Measurements from ENCODE around the gene SHC2. TPM values are rescaled to one million over a fixed set of nuclear protein-coding genes. Genes with fewer than 3 reads are reported as not detected.
A peak's percentile ranks its signal among the peaks of the same experiment; 100 is the strongest.

Gene SHC2
- 0.58 and 1.1 TPM in 2 replicates for total RNA-seq (2014; rRNA removed; shearing (Covaris generic))
- polyA plus RNA-seq (2014; cell fraction: nucleus; rRNA removed), result 0.30 and 1.6 TPM in 2 replicates

GRCh38 chr19:460877-461720 lies at the start of gene SHC2:
SHC2 (minus strand) TSS chr19:461033; CDS start chr19:460996, 37 bp downstream.
- no peak for DNase-seq (ENCODE audit: extremely low read depth, low read depth)

- no peak for DNase-seq (ENCODE audit: extremely low read depth, low read depth)
Observed at GRCh38 chr19:508204-509150, 47.6 kb upstream of the SHC2 start.

DNA sequence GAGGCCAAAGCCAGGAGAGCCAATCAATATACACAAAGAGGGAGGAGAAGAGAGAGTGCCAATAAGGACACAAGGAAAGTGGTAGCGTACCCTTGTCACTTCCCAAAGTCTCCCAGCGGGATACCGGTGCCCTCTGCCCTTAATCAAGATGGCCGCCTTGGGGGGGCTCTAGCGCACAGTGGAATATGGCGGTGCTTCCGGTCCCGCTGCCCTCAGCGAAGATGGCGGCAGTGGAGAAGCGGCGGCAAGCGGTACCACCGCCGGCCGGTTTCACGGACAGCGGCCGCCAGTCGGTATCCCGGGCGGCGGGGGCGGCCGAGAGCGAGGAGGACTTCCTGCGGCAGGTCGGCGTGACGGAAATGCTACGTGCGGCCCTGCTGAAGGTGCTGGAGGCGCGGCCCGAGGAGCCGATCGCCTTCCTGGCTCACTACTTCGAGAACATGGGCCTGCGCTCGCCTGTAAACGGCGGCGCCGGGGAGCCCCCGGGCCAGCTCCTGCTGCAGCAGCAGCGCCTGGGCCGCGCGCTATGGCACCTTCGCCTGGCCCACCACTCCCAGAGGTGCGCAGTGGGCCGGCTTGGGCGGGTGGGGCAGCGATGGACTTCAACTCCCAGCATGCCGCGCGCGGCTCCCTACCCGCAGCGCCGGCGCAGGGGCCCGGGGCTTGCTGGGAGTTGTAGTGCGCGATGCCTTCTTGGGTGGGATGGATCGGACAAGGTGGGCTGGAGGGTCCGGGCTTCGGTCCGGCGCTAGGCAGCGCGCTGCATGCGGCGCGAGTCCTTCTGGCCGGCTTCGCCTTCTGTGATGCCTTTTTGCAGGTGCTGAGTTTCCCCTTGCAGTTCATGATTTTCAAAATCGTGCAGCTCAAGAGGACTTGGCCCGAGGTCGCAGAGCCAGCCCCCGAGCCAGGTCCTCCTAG lies 46.7 kb upstream of the SHC2 start, which contains the start of gene TPGS1:
TPGS1 (plus strand) TSS at position 212 of the 918 bp plus-strand sequence; CDS start at position 222, 10 bp downstream.
- peak; percentile 54 for DNase-seq (ENCODE audit: extremely low read depth, low read depth)

DNA sequence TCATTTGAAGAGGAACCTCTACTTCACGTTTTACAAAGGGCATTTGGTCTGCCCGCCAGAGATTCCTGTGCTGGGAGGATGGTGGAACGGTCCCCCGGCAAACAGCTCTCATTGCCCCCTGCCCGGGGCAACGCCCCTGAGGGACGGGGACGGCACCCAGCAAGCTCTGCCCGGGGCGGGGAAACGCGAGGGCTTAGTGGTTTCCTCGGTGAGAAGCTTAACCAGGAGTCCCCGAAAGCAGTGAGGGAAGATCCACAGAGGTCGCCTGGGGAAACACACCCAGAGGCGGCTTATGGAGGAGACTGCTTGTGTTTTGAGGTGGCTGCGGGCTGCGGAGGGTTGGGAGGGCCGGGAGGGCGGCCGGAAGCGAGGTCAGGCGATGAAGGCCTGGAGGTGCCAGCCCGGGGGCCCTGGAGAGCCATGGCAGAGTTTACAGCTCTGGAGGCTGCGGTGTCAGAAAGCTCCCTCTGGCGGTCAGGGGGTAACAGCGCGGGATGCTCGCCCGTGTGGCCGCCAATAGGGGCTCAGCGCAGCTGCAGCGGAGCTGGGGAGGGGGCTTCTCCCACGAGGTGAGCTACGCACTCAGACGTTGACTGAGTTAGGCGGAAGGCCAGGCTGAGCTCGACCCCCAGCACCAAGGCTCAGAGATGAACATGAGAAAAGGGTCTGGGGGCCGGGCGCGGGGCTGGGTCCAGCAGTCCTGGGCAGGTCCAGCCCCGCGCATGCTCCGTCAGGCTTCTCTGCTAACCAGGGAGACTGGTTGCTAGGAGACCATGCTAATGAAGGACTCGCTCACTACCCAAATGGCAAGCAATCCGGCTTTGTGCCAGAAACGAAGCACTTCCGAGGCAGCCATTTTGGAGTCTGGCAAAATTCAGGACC lies 45.8 kb upstream of the SHC2 start:
- DNase-seq (ENCODE audit: extremely low read depth, low read depth), result peak; percentile 99

GRCh38 chr19:504616-505015 lies 43.8 kb upstream of the SHC2 start:
- no peak for DNase-seq (ENCODE audit: extremely low read depth, low read depth)

DNA sequence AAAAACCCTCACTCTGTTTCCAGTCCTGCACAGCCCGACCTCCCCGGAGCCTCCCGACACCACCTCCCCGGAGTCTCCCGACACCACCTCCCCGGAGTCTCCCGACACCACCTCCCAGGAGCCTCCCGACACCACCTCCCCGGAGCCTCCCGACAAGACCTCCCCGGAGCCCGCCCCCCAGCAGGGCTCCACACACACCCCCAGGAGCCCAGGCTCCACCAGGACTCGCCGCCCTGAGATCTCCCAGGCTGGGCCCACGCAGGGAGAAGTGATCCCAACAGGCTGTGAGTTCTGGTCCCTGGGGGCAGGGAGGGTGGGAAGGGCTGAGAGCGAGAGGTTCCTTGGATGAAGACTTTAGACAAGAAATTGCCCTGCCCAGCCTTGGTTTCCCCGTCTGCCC lies 40.8 kb upstream of the SHC2 start:
- no peak for DNase-seq (ENCODE audit: extremely low read depth, low read depth)

- no peak for DNase-seq (ENCODE audit: extremely low read depth, low read depth)
Observed at GRCh38 chr19:498977-499623, 38.3 kb upstream of the SHC2 start.

DNA sequence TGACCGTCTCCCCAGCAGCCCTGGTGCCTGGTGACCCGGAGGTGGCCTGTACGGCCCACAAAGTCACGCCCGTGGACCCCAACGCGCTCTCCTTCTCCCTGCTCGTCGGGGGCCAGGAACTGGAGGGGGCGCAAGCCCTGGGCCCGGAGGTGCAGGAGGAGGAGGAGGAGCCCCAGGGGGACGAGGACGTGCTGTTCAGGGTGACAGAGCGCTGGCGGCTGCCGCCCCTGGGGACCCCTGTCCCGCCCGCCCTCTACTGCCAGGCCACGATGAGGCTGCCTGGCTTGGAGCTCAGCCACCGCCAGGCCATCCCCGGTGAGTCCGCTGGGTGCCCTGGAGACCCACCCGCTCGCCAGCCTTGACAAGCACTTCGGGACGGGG lies 37.7 kb upstream of the SHC2 start:
- DNase-seq (ENCODE audit: extremely low read depth, low read depth), result no peak

DNA sequence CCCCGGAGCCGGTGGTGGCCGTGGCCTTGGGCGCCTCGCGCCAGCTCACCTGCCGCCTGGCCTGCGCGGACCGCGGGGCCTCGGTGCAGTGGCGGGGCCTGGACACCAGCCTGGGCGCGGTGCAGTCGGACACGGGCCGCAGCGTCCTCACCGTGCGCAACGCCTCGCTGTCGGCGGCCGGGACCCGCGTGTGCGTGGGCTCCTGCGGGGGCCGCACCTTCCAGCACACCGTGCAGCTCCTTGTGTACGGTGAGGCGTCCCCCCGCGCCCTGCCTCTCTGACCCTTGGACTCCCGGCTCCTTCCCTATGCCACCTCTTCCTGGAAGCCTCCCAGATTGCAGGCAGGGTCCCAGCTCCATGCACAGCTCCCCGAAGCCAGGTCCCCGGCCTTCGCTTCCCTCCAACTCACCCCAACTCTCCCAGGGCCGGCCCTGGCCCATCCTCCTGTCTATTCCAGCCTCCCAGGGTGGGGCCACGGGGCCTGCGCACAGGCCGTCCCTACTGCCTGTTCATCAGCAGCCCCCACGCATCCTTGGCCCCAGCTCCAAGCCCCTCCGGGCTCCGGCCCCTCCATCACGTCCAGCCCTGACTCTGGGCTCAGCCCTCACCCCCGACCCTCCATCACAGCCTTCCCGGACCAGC lies 37.2 kb upstream of the SHC2 start:
- no peak for DNase-seq (ENCODE audit: extremely low read depth, low read depth)

DNA sequence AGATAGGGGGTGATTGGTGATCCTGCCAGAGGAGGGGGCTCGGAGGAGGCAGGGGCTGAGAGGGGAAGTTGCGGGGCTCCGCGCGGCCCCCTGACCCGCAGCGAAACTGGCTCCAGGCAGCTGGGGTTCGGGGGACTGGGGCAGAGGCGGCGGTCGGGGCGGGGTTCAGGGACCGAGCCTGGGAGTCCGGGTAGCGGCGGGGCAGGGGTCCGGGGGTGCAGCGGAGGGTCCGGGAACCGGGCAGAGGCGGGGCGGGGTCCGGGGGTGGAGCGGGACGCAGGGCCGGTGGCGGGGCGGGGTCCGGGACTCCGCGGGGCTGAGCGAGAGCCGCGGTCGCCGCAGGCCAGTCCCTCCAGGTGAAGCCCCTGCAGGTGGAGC lies 36.6 kb upstream of the SHC2 start:
- DNase-seq (ENCODE audit: extremely low read depth, low read depth), result no peak

DNA sequence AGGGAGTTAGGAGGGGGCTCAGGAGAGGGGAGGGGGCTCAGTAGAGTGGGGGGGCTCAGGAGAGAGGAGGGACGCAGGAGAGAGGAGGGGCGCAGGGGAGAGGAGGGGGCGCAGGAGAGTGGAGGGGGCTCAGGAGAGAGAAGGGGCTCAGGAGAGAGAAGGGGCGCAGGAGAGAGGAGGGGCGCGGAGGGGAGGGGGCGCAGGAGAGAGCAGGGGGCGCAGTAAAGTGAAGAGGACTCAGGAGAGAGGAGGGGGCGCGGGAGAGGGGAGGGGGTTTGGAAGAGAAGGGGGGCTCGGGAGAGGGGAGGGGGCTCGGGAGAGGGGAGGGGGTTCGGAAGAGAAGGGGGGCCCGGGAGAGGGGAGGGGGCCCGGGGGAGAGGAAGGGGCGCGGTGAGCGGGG lies 36.2 kb upstream of the SHC2 start:
- no peak for DNase-seq (ENCODE audit: extremely low read depth, low read depth)

- DNase-seq (ENCODE audit: extremely low read depth, low read depth), result no peak
Observed at GRCh38 chr19:496112-496665, 35.4 kb upstream of the SHC2 start, which contains the start of gene MADCAM1. MADCAM1 (plus strand) TSS chr19:496486; CDS start chr19:496500, 14 bp downstream.

DNA sequence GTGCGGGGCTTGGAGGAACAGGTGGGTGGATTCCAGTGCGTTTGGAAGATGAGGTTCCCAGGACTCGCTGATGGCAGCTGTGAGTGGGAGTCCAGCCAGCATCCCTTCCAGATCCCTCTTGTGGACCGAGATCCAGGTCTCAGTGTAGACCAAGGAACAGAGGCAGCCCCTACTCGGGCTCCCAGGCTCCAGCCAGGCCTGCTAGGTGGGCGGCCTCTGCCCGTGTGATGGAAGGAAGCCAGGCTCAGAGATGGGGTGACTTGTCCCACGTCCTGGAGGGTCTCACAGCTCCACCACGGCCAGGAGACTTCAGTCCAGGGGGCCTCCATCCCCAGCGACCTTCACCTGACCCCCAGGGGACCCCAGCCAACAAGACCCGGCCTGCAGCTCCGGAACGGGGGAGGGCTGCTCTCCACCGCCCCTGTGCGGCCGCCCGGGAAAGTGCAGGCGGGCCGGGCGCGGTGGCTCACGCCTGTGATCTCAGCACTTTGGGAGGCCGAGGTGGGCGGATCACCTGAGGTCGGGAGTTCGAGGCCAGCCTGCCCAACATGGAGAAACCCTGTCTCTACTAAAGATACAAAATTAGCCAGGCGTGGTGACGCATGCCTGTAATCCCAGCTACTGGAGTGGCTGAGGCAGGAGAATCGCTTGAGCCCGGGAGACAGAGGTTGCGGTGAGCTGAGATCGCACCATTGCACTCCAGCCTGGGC lies 34.7 kb upstream of the SHC2 start:
- DNase-seq (ENCODE audit: extremely low read depth, low read depth), result no peak

- no peak for DNase-seq (ENCODE audit: extremely low read depth, low read depth)
Observed at GRCh38 chr19:495081-495401, 34.2 kb upstream of the SHC2 start.

- no peak for DNase-seq (ENCODE audit: extremely low read depth, low read depth)
Observed at GRCh38 chr19:494171-495080, 33.6 kb upstream of the SHC2 start.
